GM18951 (cell line): ENCODE results near the gene EGF.
"Not testable (repeated sequence)": the region's sequence is repeated elsewhere in the genome, so short reads cannot be mapped to it uniquely, and the experiment has no call there.

Source experiments
- POLR2A ChIP-seq: IDR thresholded peaks from 4 replicates; pipeline ENCODE4 v1.6.1; 2011; ENCODE audit warnings: mild to moderate bottlenecking; ENCODE audit not compliant: insufficient read length, insufficient read depth; ENCODE audit errors: extremely low read depth
- in situ Hi-C: fragments of 300-500 bp; cut with MboI; formaldehyde crosslinking; loops from one replicate; pipeline ENCODE4 v1.12.0; 2022; ENCODE audit warnings: low sequenced_read_pairs, mixed read lengths, inconsistent platforms; ENCODE audit not compliant: unreplicated experiment

The EGF gene

GRCh38 chr4:110020646-110021443 lies 108.2 kb downstream of the EGF start:
- no peak for TF ChIP-seq POLR2A
- in situ Hi-C loops, result loop anchor here (25.0 kb wide), 1 partner anchor 291 kb away; no protein-coding TSS in a partner anchor

GRCh38 chr4:110022457-110022856 lies 109.8 kb downstream of the EGF start:
- TF ChIP-seq POLR2A, result no peak

GRCh38 chr4:110025056-110025455 lies 112.4 kb downstream of the EGF start:
- TF ChIP-seq POLR2A, result no peak
- in situ Hi-C loops, result no loop called here

More at GRCh38 chr4:110022457-110022856, 109.8 kb downstream of the EGF start:
- in situ Hi-C loops, result loop anchor here (25.0 kb wide), 1 partner anchor 290 kb away; no protein-coding TSS in a partner anchor

- TF ChIP-seq POLR2A, result no peak
- in situ Hi-C loops, result no loop called here
Measured at GRCh38 chr4:110025718-110026117, 113.0 kb downstream of the EGF start.

GRCh38 chr4:110032603-110033002 lies 119.9 kb downstream of the EGF start:
- in situ Hi-C loops, result no loop called here
- TF ChIP-seq POLR2A, result no peak

GRCh38 chr4:110033355-110034025 lies 120.8 kb downstream of the EGF start:
- in situ Hi-C loops, result no loop called here
- TF ChIP-seq POLR2A, result no peak

- in situ Hi-C loops, result no loop called here
- TF ChIP-seq POLR2A, result no peak
Measured at GRCh38 chr4:110034026-110034393, 121.3 kb downstream of the EGF start.

GRCh38 chr4:110039164-110039563 lies 126.5 kb downstream of the EGF start:
- in situ Hi-C loops, result not testable (repeated sequence)

GRCh38 chr4:110041735-110042134 lies 129.1 kb downstream of the EGF start:
- no peak for TF ChIP-seq POLR2A
- in situ Hi-C loops, result no loop called here

- no peak for TF ChIP-seq POLR2A
- in situ Hi-C loops, result no loop called here
Measured at GRCh38 chr4:110042545-110043517, 130.1 kb downstream of the EGF start.

GRCh38 chr4:110046588-110047049 lies 133.9 kb downstream of the EGF start:
- no peak for TF ChIP-seq POLR2A
- in situ Hi-C loops, result no loop called here

- in situ Hi-C loops, result loop anchor here (10.0 kb wide), 1 partner anchor 155 kb away; no protein-coding TSS in a partner anchor
- no peak for TF ChIP-seq POLR2A
Measured at GRCh38 chr4:110049951-110050925, 137.6 kb downstream of the EGF start.
